K562 (cell line): ENCODE results near the gene SPTA1. TPM values are rescaled to one million over a fixed set of nuclear protein-coding genes. Genes with fewer than 3 reads are reported as not detected.

ENCODE experiments used
- C11orf30 ChIP-seq: fragments of 450-650 bp; IDR thresholded peaks from 2 replicates; pipeline ENCODE4 v1.6.1; 2016; ENCODE audit warnings: low read depth, mild to moderate bottlenecking
- CBFA2T2 ChIP-seq: fragments of 450-650 bp; conservative IDR thresholded peaks from 2 replicates; pipeline ENCODE4 v1.6.1; 2017; ENCODE audit warnings: mild to moderate bottlenecking
- CBX3 ChIP-seq, 2 experiments: IDR thresholded peaks; 1 replicate in 1 of 2; 2 replicates in 1 of 2; pipeline ENCODE4 v1.6.1; 2012; ENCODE audit warnings: inconsistent platforms in 2 of 2, low read length in 2 of 2, borderline replicate concordance in 1 of 2, control low read depth in 1 of 2
- CHCHD3 ChIP-seq: fragments of 250-450 bp; sonication (Bioruptor Pico); IDR thresholded peaks from 2 replicates; pipeline ENCODE4 v2.1.2; 2022; ENCODE audit warnings: mild to moderate bottlenecking
- CTBP1 ChIP-seq: fragments of 450-650 bp; IDR thresholded peaks from 2 replicates; pipeline ENCODE4 v1.6.1; 2016; ENCODE audit warnings: borderline replicate concordance
- DPF2 ChIP-seq: fragments of 450-650 bp; IDR thresholded peaks from 2 replicates; pipeline ENCODE4 v1.6.1; 2016
- ESRRB ChIP-seq: fragments of 250-450 bp; sonication (Bioruptor Pico); IDR thresholded peaks from 2 replicates; pipeline ENCODE4 v1.5.0; 2020; ENCODE audit warnings: mild to moderate bottlenecking, moderate library complexity, borderline replicate concordance
- FOSL1 ChIP-seq: fragments of 200-800 bp; sonication (Bioruptor generic); conservative IDR thresholded peaks from 2 replicates; pipeline ENCODE4 v1.6.1; 2016; ENCODE audit warnings: missing genetic modification characterization, missing compliant biosample characterization
- KAT8 ChIP-seq: fragments of 450-650 bp; IDR thresholded peaks from 2 replicates; pipeline ENCODE4 v1.6.1; 2016; ENCODE audit warnings: low read depth, mild to moderate bottlenecking
- KDM5B ChIP-seq: fragments of 200-600 bp; sonication (generic); IDR thresholded peaks from 2 replicates; pipeline ENCODE4 v1.6.1; 2012; ENCODE audit warnings: low read depth, mild to moderate bottlenecking, moderate library complexity, low read length, control low read depth, inconsistent platforms; ENCODE audit not compliant: insufficient replicate concordance
- NCOR1 ChIP-seq: fragments of 450-650 bp; IDR thresholded peaks from 2 replicates; pipeline ENCODE4 v1.6.1; 2016; ENCODE audit warnings: mild to moderate bottlenecking, moderate library complexity
- RBFOX2 ChIP-seq: fragments of 200-400 bp; formaldehyde crosslinking; IDR thresholded peaks from 2 replicates; pipeline ENCODE4 v1.6.1; 2017; ENCODE audit warnings: low read depth, mild to moderate bottlenecking, low read length, moderate library complexity
- RFX7 ChIP-seq: fragments of 250-450 bp; sonication (Bioruptor Pico); IDR thresholded peaks from 2 replicates; pipeline ENCODE4 v1.5.1; 2021; ENCODE audit warnings: mild to moderate bottlenecking
- TEAD1 ChIP-seq, 2 experiments: fragments of 450-650 bp in 1 of 2; sonication (generic) in 1 of 2; formaldehyde crosslinking; IDR thresholded peaks; 2 replicates each; pipeline versions ENCODE4 v1.4.0 to v1.8.0; 2020 to 2022; ENCODE audit warnings: mild to moderate bottlenecking in 2 of 2, missing genetic modification reagents in 1 of 2
- TEAD4 ChIP-seq, 2 experiments: sonication (generic) in 1 of 2; formaldehyde crosslinking in 1 of 2; IDR thresholded peaks; 2 replicates each; pipeline versions ENCODE4 v1.6.1 to v1.8.0; 2012 to 2022; ENCODE audit warnings: borderline replicate concordance in 1 of 2, inconsistent platforms in 1 of 2, low read length in 1 of 2, mild to moderate bottlenecking in 1 of 2, missing genetic modification reagents in 1 of 2
- ZBTB9 ChIP-seq: fragments of 450-650 bp; formaldehyde crosslinking; IDR thresholded peaks from 2 replicates; pipeline ENCODE4 v1.4.0; 2020; ENCODE audit warnings: mild to moderate bottlenecking, moderate library complexity
- polyA plus RNA-seq, 8 experiments: library from polyadenylated mRNA; depleted of rRNA in 4 of 8; stranded (reverse) in 5 of 8; unstranded in 3 of 8; fragments of >200 nt; fragmentation: Nextera tagmentation in 2 of 8; fragmentation: Illumina TruSeq in 1 of 8; extraction: Ambion mirVana in 2 of 8; extraction: Trizol in 1 of 8; gene quantifications; 2 replicates each; pipeline versions ENCODE4 v1.2.1 to v1.2.3, GENCODE V29; 2011 to 2014; ENCODE audit warnings: inconsistent platforms in 1 of 8, missing spikeins in 1 of 8
- total RNA-seq, 7 experiments: library from RNA; depleted of rRNA in 6 of 7; stranded (reverse); fragments of >200 nt in 6 of 7; fragmentation: Illumina TruSeq in 2 of 7; extraction: Trizol in 2 of 7; gene quantifications; 2 replicates each; pipeline versions ENCODE4 v1.2.1 to v1.2.3, GENCODE V29; 2011 to 2021; ENCODE audit warnings: low replicate concordance in 1 of 7
- TF ChIP-seq, protein P1 (sequence below): fragments of 450-650 bp; IDR thresholded peaks from 2 replicates; pipeline ENCODE4 v1.6.1; 2016; ENCODE audit warnings: antibody characterized with exemption
- TF ChIP-seq, protein P2 (sequence below): sonication (generic); formaldehyde crosslinking; IDR thresholded peaks from 2 replicates; pipeline ENCODE4 v1.9.0; 2022; ENCODE audit warnings: mild to moderate bottlenecking, missing genetic modification reagents
- TF ChIP-seq, protein P3 (sequence below): fragments of 250-450 bp; sonication (Bioruptor Pico); IDR thresholded peaks from 2 replicates; pipeline ENCODE4 v1.6.1; 2021; ENCODE audit warnings: mild to moderate bottlenecking
- TF ChIP-seq, protein P4 (sequence below): fragments of 450-650 bp; formaldehyde crosslinking; IDR thresholded peaks from 2 replicates; pipeline ENCODE4 v1.4.0; 2020; ENCODE audit warnings: mild to moderate bottlenecking, moderate library complexity
- TF ChIP-seq, protein P5 (sequence below), 2 experiments: fragments of 450-650 bp; IDR thresholded peaks; 2 replicates each; pipeline ENCODE4 v1.6.1; 2016
- TF ChIP-seq, protein P6 (sequence below): fragments of 250-450 bp; sonication (Bioruptor Pico); IDR thresholded peaks from 2 replicates; pipeline ENCODE4 v1.5.0; 2021

SPTA1 gene
- total and polyA plus RNA-seq, 9 of the 15 experiments (the other 6 are each of a cell fraction or from before 2014, with no cell fraction given), result 11.0 to 62.1 (median 45.9) TPM

DNA sequence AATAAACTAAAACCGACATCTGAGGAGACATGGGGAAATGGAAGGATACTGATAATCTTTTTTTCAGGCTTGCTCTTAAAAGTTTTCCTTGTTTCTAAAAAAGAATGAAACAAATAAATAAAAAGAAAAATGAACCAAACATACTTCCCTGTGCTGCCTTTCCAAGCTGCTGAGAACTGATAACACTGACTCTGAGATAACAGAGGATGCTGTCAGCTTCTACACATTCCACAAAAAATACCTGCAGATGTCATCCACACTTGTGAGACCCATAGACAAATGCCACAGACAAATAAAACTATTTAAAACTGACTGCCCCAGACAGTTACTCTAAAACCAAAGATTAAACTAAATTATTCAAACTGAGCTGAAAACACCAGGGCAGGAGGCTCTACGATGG is 46.0 kb upstream of the SPTA1 start (continued):
- TF ChIP-seq ZBTB9 (CRISPR knock-in tag) (no peak), CBFA2T2 (peak; percentile 72), TEAD1 (CRISPR knock-in tag; IDR thresholded peaks at IDR 0.05) (peak in 1 of 2 experiments; percentile 77; a peak in 2 of 4 replicates), TEAD4 (IDR thresholded peaks at IDR 0.05; ENCODE audit: low read length) (peak; percentile 92), TEAD4 (CRISPR knock-in tag; IDR thresholded peaks at IDR 0.05; ENCODE audit: borderline replicate concordance) (no peak), CTBP1 (peak; percentile 86), DPF2 (peak; percentile 87), FOSL1 (tag) (0 out of 2 replicates have a peak, but pooled peaks have one; percentile 19), KAT8 (no peak), ESRRB (CRISPR knock-in tag) (no peak), RFX7 (CRISPR knock-in tag) (no peak), KDM5B (no peak), RBFOX2 (no peak), CHCHD3 (no peak), NCOR1 (peak; percentile 59), CBX3 (IDR thresholded peaks at IDR 0.05; ENCODE audit: borderline replicate concordance in 1 of 2, low read length in 2 of 2) (no peak), C11orf30 (no peak)
- TF ChIP-seq, protein P1, sequence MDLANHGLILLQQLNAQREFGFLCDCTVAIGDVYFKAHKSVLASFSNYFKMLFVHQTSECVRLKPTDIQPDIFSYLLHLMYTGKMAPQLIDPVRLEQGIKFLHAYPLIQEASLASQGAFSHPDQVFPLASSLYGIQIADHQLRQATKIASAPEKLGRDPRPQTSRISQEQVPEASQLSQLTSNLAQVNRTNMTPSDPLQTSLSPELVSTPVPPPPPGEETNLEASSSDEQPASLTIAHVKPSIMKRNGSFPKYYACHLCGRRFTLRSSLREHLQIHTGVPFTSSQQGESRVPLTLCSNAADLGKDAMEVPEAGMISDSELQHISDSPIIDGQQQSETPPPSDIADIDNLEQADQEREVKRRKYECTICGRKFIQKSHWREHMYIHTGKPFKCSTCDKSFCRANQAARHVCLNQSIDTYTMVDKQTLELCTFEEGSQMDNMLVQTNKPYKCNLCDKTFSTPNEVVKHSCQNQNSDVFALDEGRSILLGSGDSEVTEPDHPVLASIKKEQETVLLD, result no peak
- TF ChIP-seq, protein P2, sequence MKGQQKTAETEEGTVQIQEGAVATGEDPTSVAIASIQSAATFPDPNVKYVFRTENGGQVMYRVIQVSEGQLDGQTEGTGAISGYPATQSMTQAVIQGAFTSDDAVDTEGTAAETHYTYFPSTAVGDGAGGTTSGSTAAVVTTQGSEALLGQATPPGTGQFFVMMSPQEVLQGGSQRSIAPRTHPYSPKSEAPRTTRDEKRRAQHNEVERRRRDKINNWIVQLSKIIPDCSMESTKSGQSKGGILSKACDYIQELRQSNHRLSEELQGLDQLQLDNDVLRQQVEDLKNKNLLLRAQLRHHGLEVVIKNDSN (CRISPR knock-in tag), result no peak
- TF ChIP-seq, protein P3, sequence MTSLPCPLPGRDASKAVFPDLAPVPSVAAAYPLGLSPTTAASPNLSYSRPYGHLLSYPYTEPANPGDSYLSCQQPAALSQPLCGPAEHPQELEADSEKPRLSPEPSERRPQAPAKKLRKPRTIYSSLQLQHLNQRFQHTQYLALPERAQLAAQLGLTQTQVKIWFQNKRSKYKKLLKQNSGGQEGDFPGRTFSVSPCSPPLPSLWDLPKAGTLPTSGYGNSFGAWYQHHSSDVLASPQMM (CRISPR knock-in tag), result no peak
- TF ChIP-seq, protein P4, sequence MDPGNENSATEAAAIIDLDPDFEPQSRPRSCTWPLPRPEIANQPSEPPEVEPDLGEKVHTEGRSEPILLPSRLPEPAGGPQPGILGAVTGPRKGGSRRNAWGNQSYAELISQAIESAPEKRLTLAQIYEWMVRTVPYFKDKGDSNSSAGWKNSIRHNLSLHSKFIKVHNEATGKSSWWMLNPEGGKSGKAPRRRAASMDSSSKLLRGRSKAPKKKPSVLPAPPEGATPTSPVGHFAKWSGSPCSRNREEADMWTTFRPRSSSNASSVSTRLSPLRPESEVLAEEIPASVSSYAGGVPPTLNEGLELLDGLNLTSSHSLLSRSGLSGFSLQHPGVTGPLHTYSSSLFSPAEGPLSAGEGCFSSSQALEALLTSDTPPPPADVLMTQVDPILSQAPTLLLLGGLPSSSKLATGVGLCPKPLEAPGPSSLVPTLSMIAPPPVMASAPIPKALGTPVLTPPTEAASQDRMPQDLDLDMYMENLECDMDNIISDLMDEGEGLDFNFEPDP (CRISPR knock-in tag), result no peak
- TF ChIP-seq, protein P5, sequence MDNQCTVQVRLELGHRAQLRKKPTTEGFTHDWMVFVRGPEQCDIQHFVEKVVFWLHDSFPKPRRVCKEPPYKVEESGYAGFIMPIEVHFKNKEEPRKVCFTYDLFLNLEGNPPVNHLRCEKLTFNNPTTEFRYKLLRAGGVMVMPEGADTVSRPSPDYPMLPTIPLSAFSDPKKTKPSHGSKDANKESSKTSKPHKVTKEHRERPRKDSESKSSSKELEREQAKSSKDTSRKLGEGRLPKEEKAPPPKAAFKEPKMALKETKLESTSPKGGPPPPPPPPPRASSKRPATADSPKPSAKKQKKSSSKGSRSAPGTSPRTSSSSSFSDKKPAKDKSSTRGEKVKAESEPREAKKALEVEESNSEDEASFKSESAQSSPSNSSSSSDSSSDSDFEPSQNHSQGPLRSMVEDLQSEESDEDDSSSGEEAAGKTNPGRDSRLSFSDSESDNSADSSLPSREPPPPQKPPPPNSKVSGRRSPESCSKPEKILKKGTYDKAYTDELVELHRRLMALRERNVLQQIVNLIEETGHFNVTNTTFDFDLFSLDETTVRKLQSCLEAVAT (IDR thresholded peaks at IDR 0.05), result no peak
- TF ChIP-seq, protein P6, sequence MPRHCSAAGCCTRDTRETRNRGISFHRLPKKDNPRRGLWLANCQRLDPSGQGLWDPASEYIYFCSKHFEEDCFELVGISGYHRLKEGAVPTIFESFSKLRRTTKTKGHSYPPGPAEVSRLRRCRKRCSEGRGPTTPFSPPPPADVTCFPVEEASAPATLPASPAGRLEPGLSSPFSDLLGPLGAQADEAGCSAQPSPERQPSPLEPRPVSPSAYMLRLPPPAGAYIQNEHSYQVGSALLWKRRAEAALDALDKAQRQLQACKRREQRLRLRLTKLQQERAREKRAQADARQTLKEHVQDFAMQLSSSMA (CRISPR knock-in tag), result no peak
